PFSK-1 (cell line): ENCODE data around the gene AUTS2.

Source experiments
- POLR2AphosphoS5 ChIP-seq: IDR thresholded peaks from 2 replicates; pipeline ENCODE4 v1.6.1; 2012; ENCODE audit warnings: low read depth, mild to moderate bottlenecking, control low read depth, low read length, moderate library complexity
- SIN3A ChIP-seq: IDR thresholded peaks from 2 replicates; pipeline ENCODE4 v1.6.1; 2012; ENCODE audit warnings: mild to moderate bottlenecking, low read length, moderate library complexity, borderline replicate concordance; ENCODE audit not compliant: insufficient read depth
- TAF1 ChIP-seq: IDR thresholded peaks from 2 replicates; pipeline ENCODE4 v1.6.1; 2012; ENCODE audit warnings: low read length, control low read depth, borderline replicate concordance; ENCODE audit not compliant: insufficient read depth

- TF ChIP-seq POLR2AphosphoS5 = no peak
- no peak for TF ChIP-seq SIN3A
- no peak for TF ChIP-seq TAF1
Observed at GRCh38 chr7:70706204-70706603, 1107.9 kb downstream of the AUTS2 start.
